ENCODE results near the gene NPIPB2.

NPIPB2 gene

GRCh38 chr16:11892761-11893160 is 49.1 kb downstream of the NPIPB2 start:
- Mint-ChIP-seq H3K4me3 (no peak overlapping the region), H3K4me1 (peaks cover 6% of the 10 kb centered on the region), H3K9me3 (no peaks in the 10 kb centered on the region), H3K27ac (no peak overlapping the region), H3K27me3 (no peaks in the 10 kb centered on the region), H3K36me3 (peaks cover 30% of the 10 kb centered on the region)
- no peak for ATAC-seq

GRCh38 chr16:11890231-11890965 is 51.4 kb downstream of the NPIPB2 start:
- ATAC-seq: no peak
- Mint-ChIP-seq H3K4me3 (no peak overlapping the region), H3K27me3 (no peaks in the 10 kb centered on the region), H3K9me3 (no peaks in the 10 kb centered on the region), H3K36me3 (peaks cover 28% of the 10 kb centered on the region), H3K4me1 (no peaks in the 10 kb centered on the region), H3K27ac (no peak overlapping the region)

GRCh38 chr16:11886881-11887280 is 55.0 kb downstream of the NPIPB2 start:
- no peak overlapping the region for H3K27ac Mint-ChIP-seq
- H3K27me3 Mint-ChIP-seq: no peaks in the 10 kb centered on the region
- H3K9me3 Mint-ChIP-seq: no peaks in the 10 kb centered on the region
- peaks cover 15% of the 10 kb centered on the region for H3K36me3 Mint-ChIP-seq
- no peak overlapping the region for H3K4me3 Mint-ChIP-seq
- H3K4me1 Mint-ChIP-seq: no peaks in the 10 kb centered on the region
- ATAC-seq: no peak

- Mint-ChIP-seq H3K27ac (no peak overlapping the region), H3K4me1 (no peaks in the 10 kb centered on the region), H3K9me3 (no peaks in the 10 kb centered on the region), H3K27me3 (no peaks in the 10 kb centered on the region), H3K4me3 (no peak overlapping the region), H3K36me3 (peaks cover 37% of the 10 kb centered on the region)
- no peak for ATAC-seq
These were observed 57.8 kb downstream of the NPIPB2 start for GRCh38 chr16:11884035-11884434.

GRCh38 chr16:11880007-11880406 is 61.8 kb downstream of the NPIPB2 start:
- H3K36me3 Mint-ChIP-seq: peaks cover 36% of the 10 kb centered on the region
- no peaks in the 10 kb centered on the region for H3K27me3 Mint-ChIP-seq
- H3K27ac Mint-ChIP-seq: no peak overlapping the region
- H3K4me1 Mint-ChIP-seq: no peaks in the 10 kb centered on the region
- no peaks in the 10 kb centered on the region for H3K9me3 Mint-ChIP-seq
- H3K4me3 Mint-ChIP-seq: no peak overlapping the region
- ATAC-seq: no peak

- no peak for ATAC-seq
- no peaks in the 10 kb centered on the region for H3K9me3 Mint-ChIP-seq
- H3K27me3 Mint-ChIP-seq: no peaks in the 10 kb centered on the region
- no peaks in the 10 kb centered on the region for H3K4me1 Mint-ChIP-seq
- peaks cover 46% of the 10 kb centered on the region for H3K36me3 Mint-ChIP-seq
- H3K27ac Mint-ChIP-seq: no peak overlapping the region
- no peak overlapping the region for H3K4me3 Mint-ChIP-seq
These were observed 64.5 kb downstream of the NPIPB2 start for GRCh38 chr16:11877374-11877773.

Measured in stimulated activated memory B cell treated with anti-CD40 and anti-IgM and Interleukin-4, amounts not matched to agents 10 μg/mL and 1 μg/mL and 100 μg/mL, for 72 hours (primary cell).